Endothelial cell of umbilical vein (primary cell): ENCODE data around the gene PTGDS.

Experiments
- CTCF ChIP-seq, 2 donors: IDR thresholded peaks; 1 replicate in 1 of 2; 2 replicates in 1 of 2; pipeline ENCODE4 v1.5.1; 2011; ENCODE audit warnings: low read length in 2 of 2, mild to moderate bottlenecking in 2 of 2, moderate library complexity in 2 of 2, control low read depth in 1 of 2, inconsistent platforms in 1 of 2, low read depth in 1 of 2; ENCODE audit not compliant: insufficient read depth in 1 of 2; ENCODE audit errors: extremely low read depth in 1 of 2
- EZH2 ChIP-seq: IDR thresholded peaks from 2 replicates; pipeline ENCODE4 v1.6.1; 2012; ENCODE audit warnings: borderline replicate concordance, low read depth, mild to moderate bottlenecking, moderate library complexity, low read length, inconsistent platforms; ENCODE audit not compliant: severe bottlenecking
- FOS ChIP-seq: IDR thresholded peaks from 2 replicates; pipeline ENCODE4 v1.6.1; 2011; ENCODE audit warnings: mild to moderate bottlenecking, low read length, moderate library complexity, borderline replicate concordance; ENCODE audit not compliant: insufficient read depth
- JUN ChIP-seq: IDR thresholded peaks from 2 replicates; pipeline ENCODE4 v1.6.1; 2011; ENCODE audit warnings: borderline replicate concordance, low read depth; ENCODE audit not compliant: insufficient read length, insufficient read depth
- MAX ChIP-seq: IDR thresholded peaks from 2 replicates; pipeline ENCODE4 v1.6.1; 2011; ENCODE audit not compliant: insufficient read depth, insufficient read length
- POLR2AphosphoS5 ChIP-seq: IDR thresholded peaks from 2 replicates; pipeline ENCODE4 v1.6.1; 2012; ENCODE audit warnings: low read depth, mild to moderate bottlenecking, control low read depth, low read length, moderate library complexity; ENCODE audit not compliant: insufficient read depth

GRCh38 chr9:136928591-136928990, 48.7 kb upstream of the PTGDS start:
- no peak for TF ChIP-seq FOS
- TF ChIP-seq CTCF (IDR thresholded peaks at IDR 0.05; ENCODE audit: extremely low read depth in 1 of 2, insufficient read depth in 1 of 2, low read depth in 1 of 2, low read length in 2 of 2): no peak
- no peak for TF ChIP-seq POLR2AphosphoS5
- no peak for TF ChIP-seq EZH2
- no peak for TF ChIP-seq JUN
- no peak for TF ChIP-seq MAX
